GM19397 (cell line): Measurements from ENCODE around the gene TRPC4AP.
"Not testable (repeated sequence)": the region's sequence is repeated elsewhere in the genome, so short reads cannot be mapped to it uniquely, and the experiment has no call there.

Source experiments
- ATAC-seq: cut with Tn5 transposase; IDR thresholded peaks from one replicate; pipeline ENCODE4 v1.9.1; 2021; ENCODE audit warnings: mild to moderate bottlenecking, moderate library complexity; ENCODE audit not compliant: unreplicated experiment

TRPC4AP gene

DNA sequence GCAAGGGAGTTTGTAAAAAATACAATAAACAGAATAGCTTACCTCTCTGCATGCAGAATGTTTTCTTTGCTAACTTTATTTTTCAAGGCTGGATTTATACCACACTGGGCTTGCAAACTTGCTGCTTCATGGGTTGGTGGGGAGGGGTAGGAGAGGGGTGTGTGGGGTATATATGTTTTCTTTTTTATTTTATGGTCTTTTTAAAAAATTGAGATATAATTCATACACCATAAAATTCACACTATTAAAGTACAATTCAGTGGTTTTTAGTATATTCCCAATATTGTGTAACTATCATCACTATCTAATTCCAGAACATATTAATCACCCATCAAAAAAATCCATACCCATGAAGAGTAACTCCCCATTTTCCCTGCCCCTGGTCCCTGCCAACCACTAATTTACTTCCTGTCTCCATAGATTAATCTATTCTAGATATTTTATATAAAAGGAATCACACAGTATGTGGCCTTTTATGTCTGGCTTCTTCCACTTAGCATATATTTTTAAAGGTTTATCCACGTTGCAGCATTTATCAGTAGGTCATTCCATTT lies 14.3 kb upstream of the TRPC4AP start:
- no peak for ATAC-seq

DNA sequence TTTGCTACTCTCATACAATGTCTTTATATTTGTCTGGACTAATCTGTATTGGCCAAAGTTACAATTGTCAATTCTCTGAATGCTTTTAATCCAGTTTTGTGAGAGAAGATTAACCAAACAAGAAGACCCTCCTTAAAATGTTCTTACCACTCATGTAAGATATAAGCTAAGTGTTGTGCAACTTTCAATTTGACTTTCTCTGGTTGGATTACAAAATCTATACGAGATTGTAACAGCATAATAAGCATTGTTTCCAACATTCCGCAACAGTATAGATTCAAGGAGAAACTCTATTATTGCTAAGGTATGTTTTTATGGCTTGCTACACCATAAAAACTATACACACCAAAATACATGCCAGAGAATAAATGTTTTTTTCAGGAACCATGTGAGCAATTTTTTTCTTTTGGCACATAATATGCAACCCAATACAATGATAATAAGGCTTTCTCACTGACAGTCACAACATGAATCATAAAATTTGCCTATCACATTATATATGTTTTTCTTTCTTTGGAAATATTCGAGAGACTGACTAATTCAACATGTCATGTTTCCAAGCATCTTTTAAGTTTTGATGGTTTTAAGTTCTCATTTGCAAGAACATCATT lies 12.2 kb upstream of the TRPC4AP start:
- no peak for ATAC-seq

DNA sequence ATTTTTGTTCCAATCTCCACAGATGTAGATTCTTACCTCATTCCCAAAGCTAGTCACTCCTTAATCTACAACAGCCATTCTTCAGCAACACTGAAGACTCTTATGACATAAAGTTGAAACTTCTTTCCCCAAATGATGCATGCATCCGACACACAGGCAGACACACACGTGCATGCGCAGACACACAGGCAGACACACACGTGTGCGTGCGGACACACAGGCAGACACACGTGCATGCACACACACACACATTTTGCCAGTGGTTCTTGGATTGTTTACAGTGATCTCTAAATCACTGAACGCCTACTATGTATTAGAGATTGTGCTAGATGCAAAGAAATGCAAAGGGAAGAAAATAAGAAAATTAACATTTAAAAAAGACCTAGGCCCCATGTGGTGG lies 9.0 kb upstream of the TRPC4AP start:
- ATAC-seq, result no peak

DNA sequence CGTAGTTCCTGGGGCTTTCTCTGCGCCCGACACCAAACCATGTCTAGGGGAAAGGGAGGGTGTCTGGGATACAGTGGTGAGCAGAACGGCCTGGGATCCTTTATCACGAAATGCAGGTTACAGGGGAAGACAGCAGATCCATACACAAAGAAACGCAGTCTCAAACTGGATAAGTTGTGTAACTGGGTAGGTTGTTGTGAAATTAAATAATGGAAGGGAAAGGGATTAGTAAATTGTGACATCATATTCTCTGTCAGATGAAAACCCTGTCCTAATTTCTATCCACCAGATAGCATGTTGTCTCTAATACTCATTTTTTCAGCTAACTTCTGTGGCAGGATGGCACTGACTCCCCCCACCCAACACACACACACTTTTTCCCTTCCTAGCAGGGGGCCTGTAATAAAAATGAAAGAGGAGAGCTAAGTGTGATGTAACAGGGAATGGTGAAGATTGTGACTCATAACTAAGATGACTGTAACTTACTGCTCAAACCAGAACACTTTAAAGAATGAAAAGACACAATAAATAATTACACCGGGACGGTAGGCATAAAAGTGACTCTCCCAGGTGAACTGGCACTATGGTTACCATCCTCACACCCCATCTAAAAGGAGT lies 769 bp upstream of the TRPC4AP start:
- no peak for ATAC-seq

DNA sequence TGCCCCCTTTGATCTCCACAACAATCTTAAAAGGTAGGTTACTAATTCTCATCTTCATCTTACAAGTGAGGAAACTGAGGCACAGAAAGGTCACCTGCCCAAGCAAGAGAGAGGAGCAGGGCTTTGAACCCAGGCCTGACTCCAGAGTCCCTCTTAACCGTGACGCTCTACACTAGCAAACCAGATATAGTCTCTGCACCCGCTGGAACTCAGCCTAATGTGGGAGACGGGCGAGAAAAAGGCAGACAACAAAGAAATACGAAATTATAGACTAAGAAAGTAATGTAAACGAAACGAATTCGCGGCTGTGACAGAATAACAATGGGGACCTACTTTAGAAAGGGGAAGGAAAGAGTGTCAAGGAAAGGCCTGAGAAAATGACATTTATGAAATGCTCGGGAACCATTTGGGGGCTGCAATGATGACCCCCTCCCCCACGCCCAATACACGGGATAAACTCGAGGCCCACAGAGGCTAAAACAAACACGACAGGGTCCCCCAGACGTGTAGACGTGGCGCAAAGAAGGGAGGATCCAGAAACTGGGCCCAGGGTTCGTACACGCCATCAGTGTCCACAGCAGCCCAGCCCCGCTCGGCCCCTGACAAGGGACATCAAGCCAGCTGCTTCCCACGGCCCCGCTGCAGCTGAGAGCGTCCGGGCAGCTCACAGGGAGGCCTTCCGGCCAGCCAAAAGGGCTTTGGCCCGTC lies 637 bp downstream of the TRPC4AP start:
- ATAC-seq, result no peak

DNA sequence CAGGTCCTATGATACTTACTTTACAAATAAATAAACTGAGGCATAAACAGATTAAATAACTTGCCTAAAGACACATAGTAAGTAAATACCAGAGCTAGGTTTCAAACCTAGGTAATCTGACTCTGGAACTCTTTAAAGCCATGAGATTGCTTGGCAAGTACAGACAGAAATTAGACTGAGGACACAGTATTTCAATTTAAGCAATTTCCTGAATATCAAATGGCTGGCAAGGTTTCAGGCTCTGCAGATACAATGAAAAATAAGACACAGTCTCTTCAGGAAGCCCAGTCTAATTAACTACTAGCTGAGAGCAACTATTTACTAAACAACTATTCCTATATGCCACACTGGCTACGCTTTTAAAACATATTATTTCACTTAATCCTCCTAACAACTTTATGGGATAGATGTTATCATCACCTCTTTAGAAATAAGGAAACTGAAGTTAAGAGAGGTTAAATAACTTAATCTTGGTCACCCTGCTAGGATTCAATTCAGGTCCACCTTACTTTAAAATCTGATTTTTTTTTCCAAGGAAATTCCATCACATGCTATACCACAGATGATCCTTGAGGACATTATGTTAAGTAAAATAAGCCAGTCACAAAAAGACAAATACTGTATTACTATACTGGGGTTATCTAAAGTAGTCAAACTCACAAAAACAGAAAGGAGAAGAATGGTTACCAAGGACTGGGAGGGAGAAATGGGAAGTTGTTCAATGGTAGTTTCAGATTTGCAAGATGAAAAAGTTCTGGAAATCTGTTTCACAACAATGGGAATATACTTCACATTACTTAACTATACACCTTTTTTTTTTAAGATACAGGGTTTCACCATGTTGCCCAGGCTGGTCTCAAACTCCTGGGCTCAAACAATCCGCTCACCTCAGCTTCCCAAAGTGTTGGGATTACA lies 4.1 kb downstream of the TRPC4AP start:
- ATAC-seq, result no peak

DNA sequence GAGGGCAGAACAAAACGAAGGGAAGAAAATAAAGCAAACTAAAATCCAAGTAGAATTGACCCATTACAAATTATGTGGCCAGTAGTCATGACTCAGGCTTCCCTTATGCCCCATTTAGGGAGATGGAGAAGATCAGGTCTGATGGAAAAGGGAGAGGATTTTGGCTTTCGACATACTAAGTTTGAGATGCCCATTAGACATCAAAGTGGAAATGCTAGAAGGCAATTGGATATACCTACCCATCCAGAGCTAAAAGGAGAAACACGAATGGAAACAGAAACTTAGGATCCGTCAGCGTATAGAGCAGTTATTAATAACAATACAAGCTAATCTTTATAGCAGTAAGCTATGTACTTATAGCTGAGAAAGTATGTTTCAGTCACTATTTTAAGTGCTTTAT lies 4.8 kb downstream of the TRPC4AP start:
- no peak for ATAC-seq

DNA sequence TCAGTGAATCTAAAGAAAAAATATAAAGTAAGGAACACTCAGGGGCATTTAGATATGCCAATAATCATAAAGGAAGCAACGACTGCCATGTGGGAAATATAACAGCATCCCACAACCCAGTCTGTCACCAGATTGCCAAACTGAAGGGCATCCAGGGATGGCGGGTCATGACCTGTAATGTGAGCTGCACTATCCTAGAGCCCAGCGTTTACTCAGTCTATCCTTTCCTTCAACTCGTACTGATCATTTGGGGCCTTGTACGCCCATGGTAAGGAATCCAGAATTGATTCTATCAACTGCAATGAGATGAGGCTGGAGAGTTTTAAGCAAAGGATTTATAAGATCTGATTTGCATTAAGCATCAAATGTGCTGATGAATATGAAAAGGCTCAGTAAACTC lies 5.3 kb downstream of the TRPC4AP start:
- ATAC-seq, result no peak

DNA sequence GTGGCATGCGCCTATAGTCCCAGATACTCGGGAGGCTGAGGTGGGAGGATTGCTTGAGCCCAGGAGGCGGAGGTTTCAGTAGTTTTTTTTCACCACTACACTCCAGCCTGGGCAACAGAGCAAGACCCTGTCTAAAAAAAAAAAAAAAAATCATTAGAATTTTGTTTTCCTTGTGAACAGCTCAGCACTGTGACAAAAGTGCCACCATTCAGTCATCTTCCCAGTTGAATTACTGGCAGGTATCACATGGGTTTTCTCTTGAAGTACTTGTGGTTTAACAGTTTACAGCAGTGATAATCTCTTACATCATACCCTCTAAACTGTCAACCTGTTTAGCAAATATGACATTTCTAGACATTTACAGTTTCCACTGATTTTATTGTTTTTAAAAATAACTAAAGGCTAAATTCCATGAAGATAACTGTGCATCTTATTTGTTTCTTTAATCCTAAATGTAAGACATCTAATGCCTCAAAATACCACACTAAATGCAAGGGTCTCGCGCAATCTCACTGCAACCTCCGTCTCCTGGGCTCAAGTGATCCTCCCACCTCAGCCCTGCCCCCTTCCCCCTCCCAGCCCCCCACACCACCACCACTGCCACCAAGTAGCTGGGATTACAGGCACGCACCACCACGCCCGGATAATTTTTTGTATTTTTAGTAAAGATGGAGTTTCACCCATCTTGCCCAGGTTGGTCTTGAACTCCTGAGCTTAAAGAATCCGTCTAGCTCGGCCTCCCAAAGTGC lies 7.0 kb downstream of the TRPC4AP start:
- ATAC-seq, result no peak

DNA sequence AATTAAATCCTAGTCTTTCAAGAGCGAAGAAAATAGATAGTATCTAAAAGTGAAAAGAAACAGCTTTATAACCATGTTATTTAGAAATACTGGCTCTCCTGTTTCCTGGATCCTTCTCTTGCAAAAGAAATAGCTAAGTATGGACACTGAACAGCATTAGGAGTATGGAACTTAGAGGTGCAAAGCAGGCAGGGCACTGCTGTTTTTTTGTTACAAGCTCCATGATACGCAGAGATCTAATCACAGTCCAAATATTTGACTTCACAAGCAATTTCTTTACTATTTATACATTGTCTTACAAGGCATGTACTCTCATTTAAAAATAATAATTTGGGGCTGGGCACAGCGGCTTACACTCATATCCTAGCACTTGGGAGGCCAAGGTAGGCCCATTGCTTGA lies 7.6 kb downstream of the TRPC4AP start:
- ATAC-seq, result no peak

DNA sequence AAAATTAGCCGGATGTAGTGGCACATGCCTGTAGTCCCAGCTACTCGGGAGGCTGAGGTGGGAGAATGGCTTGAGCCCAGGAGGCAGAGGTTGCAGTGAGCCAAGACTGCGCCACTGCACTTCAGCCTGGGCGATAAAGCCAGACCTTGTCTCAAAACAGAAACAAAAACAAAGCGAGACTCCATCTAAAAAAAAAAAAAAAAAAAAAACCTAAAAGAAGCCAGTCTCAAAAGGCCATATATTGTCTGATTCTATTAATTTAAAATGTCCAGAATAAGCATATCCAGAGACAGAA lies 12.3 kb downstream of the TRPC4AP start:
- not testable (repeated sequence) for ATAC-seq

DNA sequence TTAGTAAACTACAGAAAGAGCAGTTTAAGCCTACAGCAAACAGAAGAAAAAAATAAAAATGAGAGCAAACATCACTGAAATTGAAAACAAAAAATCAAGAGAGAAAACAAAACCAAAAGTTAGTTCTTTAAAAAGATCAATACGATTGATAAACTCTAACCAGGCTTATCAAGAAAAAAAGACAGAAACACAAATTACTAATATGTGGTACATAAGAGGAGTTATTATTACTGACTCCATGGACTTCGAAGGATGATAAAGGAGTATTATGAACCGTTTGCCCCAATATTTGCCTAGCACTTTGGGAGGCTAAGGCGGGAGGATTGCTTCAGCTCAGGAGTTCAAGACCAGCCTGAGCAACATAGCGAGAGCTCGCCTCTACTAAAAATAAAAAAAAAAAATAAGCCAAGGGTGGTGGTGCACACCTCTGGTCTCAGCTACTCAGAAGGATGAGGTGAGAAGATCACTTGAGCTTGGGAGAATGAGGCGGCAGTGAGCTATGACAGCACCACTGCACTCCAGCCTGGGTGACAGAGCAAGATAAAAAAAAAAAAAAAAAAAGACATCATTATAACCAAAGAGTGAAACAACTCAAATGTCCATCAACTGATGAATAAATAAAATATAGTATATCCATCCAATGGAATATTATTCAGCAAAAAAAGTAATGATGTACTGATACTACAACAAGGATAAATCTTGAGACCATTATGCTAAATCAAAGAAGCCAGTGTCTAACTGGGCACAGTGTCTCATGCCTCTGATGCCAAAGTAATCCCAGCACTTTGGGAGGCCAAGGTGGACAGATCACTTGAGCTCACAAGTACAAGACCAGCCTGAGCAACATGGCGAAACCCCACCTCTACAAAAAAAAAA lies 12.9 kb downstream of the TRPC4AP start:
- no peak for ATAC-seq

DNA sequence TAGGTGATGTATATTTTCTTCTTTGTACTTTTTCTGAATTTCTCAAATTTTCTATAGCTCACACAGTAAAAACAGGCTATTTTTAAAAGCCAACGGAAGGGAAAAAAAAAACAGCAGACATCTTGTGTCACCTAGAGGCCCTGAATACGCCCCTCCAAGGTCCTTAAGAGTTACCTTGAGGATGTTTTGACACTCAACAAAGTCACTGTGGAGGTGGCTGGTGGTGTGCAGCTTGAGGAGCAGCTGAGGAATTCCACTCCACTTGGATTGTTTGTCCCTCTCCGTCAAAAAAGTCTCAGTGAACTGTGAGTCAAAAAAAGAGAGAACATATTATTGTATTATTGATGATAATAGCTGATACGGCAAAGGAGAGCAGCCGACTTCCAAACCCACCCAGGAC lies 14.7 kb downstream of the TRPC4AP start:
- ATAC-seq, result no peak

DNA sequence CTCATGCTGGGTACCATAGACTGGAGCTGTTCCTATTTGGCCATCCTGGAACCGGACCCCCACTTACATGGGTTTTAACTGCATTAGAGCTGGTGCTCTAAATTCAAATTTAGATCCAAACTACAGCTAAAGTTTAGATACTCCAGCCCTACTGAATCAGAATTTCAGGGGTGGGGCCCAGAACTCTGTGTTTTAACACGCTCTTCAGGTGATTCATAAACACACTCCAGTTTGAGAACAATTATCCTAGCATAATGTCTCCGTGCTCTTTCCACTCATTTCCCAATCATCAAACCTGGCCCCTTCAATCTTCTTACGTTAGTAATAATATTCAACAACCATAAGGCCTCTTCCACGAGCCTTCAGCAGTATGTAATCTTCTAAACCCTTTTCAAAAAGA lies 15.3 kb downstream of the TRPC4AP start:
- ATAC-seq, result no peak

DNA sequence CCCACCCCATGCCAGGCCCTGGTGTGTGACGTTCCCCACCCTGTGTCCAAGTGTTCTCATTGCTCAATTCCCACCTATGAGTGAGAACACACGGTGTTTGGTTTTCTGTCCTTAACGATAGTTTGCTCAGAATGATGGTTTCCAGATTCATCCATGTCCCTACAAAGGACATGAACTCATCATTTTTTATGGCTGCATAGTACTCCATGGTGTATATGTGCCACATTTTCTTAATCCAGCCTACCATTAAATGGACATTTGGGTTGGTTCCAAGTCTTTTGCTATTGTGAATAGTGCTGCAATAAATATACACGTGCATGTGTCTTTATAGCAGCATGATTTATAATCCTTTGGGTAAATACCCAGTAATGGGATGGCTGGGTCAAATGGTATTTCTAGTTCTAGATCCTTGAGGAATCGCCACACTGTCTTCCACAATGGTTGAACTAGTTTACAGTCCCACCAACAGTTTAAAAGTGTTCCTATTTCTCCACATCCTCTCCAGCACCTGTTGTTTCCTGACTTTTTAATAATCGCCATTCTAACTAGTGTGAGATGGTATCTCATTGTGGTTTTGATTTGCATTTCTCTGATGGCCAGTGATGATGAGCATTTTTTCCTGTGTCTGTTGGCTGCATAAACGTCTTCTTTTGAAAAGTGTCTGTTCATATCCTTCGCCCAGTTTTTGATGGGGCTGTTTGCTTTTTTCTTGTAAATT lies 21.0 kb downstream of the TRPC4AP start:
- ATAC-seq, result not testable (repeated sequence)

DNA sequence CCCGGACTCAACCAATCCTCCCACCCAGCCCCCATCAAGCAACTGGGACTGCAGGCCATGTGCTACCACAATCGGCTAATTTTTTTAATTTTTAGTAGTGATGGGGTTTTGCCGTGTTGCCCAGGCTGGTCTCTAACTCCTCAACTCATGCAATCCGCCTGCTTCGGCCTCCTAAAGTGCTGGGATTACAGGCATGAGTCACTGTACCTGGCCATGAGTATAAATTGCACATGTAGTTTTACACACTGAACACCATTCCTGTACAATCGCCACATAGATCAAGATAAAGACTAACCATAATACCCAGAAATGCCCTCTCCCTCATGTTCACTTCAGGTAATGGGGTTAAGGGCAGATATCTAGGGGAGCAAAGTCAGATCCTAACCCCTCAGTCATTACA lies 26.4 kb downstream of the TRPC4AP start:
- no peak for ATAC-seq

DNA sequence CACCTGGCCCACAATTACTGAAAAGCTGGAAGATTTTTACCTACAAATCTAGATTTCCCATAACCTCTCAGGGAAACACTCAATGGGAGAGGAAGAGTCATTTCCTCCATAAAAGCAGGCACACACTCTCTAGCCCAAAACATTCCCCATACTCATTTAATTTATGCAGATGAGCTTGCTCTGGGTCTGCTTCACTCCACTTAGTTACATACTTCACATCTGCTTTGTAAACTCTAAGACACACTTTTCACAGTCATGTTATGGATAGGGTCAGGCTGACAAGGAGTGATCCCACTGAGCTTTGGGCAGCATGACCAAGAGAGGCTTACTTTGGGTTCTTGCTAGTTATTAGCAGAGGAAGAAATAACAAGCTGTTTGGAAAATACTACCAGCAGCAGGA lies 27.4 kb downstream of the TRPC4AP start:
- ATAC-seq, result no peak

DNA sequence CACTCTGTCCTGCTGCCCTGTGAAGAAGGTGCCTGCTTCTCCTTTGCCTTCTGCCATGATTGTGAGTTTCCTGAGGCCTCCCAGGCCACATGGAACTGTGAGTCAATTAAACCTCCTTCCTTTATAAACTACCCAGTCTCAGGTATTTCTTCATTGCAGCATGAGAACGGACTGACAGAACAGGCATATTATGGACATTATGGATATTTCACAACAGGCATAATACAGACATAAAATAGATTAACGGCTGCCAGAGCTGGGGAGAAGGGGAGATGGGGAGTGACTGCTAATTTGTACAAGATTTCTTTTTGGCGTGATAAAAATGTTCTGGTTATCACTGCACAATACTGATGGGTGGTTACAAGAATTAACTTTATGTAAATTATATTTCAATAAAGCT lies 29.4 kb downstream of the TRPC4AP start:
- ATAC-seq, result no peak

DNA sequence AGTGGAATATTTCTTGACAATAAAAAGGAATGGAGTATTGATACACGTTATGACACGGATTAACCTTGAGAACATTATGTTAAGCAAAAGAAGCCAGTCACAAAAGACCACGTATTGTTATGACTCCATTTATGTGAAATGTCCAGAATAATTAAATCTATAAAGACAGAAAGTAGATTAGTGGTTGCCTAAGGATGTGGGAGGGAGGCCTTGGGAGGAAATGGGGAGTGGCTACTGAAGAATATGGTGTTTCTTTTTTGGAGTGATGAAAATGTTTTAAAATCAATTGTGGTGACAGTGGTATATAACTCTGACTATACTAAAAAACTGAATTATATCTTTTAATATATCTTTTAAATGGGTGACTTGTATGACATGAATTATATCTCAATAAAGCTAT lies 30.1 kb downstream of the TRPC4AP start:
- no peak for ATAC-seq
